SU-DHL-6 (cell line): Measurements from ENCODE around the gene SLC38A3.

ENCODE experiments used
- CTCF ChIP-seq: fragments of 200-600 bp; sonication (generic); IDR thresholded peaks from one replicate; pipeline ENCODE4 v1.5.1; 2017; ENCODE audit warnings: antibody characterized with exemption, mild to moderate bottlenecking, low read length, moderate library complexity; ENCODE audit not compliant: insufficient read depth, poor library complexity, severe bottlenecking
- EZH2phosphoT487 ChIP-seq: fragments of 200-600 bp; sonication (generic), shearing (Covaris generic); conservative IDR thresholded peaks from 2 replicates; pipeline ENCODE4 v1.6.1; 2018; ENCODE audit warnings: mild to moderate bottlenecking, antibody characterized with exemption, low read length, moderate library complexity, mixed read lengths

GRCh38 chr3:50194128-50194902, 10.8 kb upstream of the SLC38A3 start:
- TF ChIP-seq CTCF (peak; percentile 55), EZH2phosphoT487 (no peak)
